Measurements from ENCODE around the gene NDST4.
A peak's percentile ranks its signal among the peaks of the same experiment; 100 is the strongest.

NDST4 gene

GRCh38 chr4:114782415-114783214 lies 330.8 kb downstream of the NDST4 start:
- no peak for DNase-seq

DNA sequence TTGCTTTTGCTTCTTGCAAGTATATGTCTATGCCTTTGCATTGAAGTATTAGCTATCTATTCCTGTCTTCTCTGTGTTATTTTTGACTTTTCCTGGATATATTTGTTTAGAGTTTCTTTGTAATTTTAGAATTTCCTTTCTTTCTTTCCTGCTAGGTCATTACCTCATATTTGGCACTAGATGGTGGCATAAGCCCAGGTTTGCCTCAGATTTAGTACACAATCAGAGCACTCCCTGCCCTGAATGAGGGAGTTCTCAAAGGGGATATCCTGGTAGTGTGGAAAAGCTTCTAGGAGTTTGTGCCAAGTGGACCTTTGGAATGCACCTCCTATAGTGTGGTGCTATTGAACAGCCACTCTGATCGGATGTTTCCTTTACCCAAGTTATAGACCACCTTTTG lies 333.2 kb downstream of the NDST4 start:
- DNase-seq = peak; percentile 22

All from NCI-H82 (cell line).